ENCODE data around the gene RHO. TPM values are rescaled to one million over a fixed set of nuclear protein-coding genes. Genes with fewer than 3 reads are reported as not detected.

Gene RHO
- polyA plus RNA-seq, 1 of the 3 experiments (the other 2 are of a cell fraction): not detected

DNA sequence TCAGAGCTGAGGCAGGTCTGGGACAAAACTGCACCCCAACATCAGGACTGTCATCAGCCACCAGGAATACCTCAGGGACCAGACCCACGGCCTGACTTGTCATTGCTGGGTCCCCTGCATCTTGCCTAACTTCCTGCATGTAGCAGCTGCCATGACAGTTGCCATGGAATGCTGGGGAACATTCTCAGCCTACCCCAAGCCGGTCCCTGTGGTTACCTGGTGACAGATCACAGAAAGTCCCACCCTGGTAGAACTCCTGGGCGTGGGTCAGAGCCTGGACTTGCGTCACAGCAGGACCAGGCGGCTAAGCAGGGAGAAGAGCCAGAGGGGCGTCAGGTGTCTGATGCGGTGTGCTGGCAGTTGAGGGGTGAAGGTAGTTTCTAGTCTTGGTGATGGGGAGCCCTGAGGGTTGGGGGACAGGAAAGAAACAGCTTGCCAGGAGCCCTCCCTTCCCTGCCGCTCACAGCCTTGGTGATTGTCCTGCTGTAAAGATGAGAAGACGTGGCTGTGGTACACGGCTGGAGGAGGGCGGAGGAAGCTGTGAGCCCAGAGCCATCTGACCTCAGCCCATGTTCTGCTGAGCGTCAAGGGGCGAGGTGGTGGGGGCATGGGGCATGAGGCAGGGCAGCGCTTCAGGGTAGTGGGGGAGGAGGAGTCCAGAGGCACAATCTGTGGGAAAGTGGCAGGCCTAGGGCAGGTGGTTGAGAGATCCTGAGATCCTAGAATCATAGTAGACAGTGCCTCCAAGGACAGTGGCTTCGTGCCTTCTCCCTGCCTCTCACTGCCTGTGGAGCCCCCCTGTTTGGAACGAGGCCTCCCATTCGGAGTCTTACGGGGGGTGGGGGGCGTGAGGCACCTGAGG lies 19.9 kb downstream of the RHO start:
- CTCF ChIA-PET: interaction anchor here (2.1 kb wide), 1 partner anchor 58 kb away, joined by 4 read pairs; no protein-coding TSS in a partner anchor
- Histone ChIP-seq H3K4me2 (no peak overlapping the region), H3K27me3 (ENCODE audit: insufficient read depth) (no peaks in the 10 kb centered on the region), H2AFZ (ENCODE audit: low read depth) (no peak overlapping the region), H4K20me1 (ENCODE audit: insufficient read depth) (no peaks in the 10 kb centered on the region), H3K4me3 (ENCODE audit: low read depth in 2 of 2, low read length in 1 of 2) (no peak overlapping the region), H3F3A (replicated peaks; ENCODE audit: insufficient read depth) (no peaks in the 10 kb centered on the region), H3K36me3 (replicated peaks in 1 of 2; ENCODE audit: control insufficient read depth in 1 of 2, insufficient read depth in 2 of 2, low read length in 1 of 2) (no peaks in the 10 kb centered on the region), H3K27ac (ENCODE audit: low read depth in 2 of 2, low read length in 1 of 2) (no peak overlapping the region), H3K9me3 (no peaks in the 10 kb centered on the region), H3K9ac (no peak overlapping the region), H3K4me1 (ENCODE audit: control insufficient read depth in 1 of 2, insufficient read depth in 2 of 2, low read depth in 1 of 2, low read length in 1 of 2) (peaks cover 0 to 9% of the 10 kb centered on the region in 2 experiments; a peak in 1 of 4 replicates), H3K79me2 (ENCODE audit: insufficient read depth) (no peaks in the 10 kb centered on the region), H3K9me2 (no peaks in the 10 kb centered on the region)
- WGBS (ENCODE audit: low lambda C conversion rate): 87% methylated on average over 17 of the region's 19 CpGs
- POLR2A ChIA-PET: no interaction called here
- DNase-seq: no peak
- TF ChIP-seq TCF12 (IDR thresholded peaks at IDR 0.05) (no peak), FOSL2 (IDR thresholded peaks at IDR 0.05; ENCODE audit: borderline replicate concordance, low read depth) (no peak)

DNA sequence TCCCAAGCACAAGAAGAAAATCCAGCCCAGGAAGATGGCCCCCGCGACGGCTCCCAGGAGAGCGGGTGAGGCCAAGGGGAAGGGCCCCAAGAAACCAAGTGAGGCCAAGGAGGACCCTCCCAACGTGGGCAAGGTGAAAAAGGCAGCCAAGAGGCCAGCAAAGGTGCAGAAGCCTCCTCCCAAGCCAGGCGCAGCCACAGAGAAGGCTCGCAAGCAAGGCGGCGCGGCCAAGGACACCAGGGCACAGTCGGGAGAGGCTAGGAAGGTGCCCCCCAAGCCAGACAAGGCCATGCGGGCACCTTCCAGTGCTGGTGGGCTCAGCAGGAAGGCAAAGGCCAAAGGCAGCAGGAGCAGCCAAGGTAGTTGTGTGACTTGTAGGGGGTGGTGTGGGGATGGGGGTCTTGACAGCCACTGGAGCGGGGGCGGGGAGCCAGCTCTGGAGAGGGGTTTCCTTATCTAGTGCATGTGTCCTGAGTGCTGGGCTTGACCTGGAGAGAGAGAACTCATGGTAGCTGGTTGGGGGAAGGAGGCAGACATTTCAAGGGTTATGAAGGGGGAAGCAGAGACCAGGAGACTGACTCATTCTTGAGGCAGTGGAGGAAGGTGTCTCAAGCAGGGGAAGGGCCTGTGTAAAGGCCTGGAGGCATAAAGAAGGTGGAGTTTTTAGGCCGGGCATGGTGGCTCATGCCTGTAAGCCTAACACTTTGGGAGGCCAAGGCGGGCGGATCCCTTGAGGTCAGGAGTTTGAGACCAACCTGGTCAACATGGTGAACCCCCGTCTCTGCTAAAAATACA lies 20.8 kb downstream of the RHO start:
- no peak for DNase-seq

More for the DNA sequence above, 20.8 kb downstream of the RHO start:
- no peak overlapping the region for H3K4me3 ChIP-seq (ENCODE audit: low read depth in 2 of 2, low read length in 1 of 2)
- H3K4me2 ChIP-seq: no peak overlapping the region
- H3K36me3 ChIP-seq (replicated peaks in 1 of 2; ENCODE audit: control insufficient read depth in 1 of 2, insufficient read depth in 2 of 2, low read length in 1 of 2): no peaks in the 10 kb centered on the region
- H3F3A ChIP-seq (replicated peaks; ENCODE audit: insufficient read depth): no peaks in the 10 kb centered on the region
- 87% methylated on average over 12 of the region's 18 CpGs for WGBS (ENCODE audit: low lambda C conversion rate)
- no peaks in the 10 kb centered on the region for H3K9me2 ChIP-seq
- TF ChIP-seq, protein P1, sequence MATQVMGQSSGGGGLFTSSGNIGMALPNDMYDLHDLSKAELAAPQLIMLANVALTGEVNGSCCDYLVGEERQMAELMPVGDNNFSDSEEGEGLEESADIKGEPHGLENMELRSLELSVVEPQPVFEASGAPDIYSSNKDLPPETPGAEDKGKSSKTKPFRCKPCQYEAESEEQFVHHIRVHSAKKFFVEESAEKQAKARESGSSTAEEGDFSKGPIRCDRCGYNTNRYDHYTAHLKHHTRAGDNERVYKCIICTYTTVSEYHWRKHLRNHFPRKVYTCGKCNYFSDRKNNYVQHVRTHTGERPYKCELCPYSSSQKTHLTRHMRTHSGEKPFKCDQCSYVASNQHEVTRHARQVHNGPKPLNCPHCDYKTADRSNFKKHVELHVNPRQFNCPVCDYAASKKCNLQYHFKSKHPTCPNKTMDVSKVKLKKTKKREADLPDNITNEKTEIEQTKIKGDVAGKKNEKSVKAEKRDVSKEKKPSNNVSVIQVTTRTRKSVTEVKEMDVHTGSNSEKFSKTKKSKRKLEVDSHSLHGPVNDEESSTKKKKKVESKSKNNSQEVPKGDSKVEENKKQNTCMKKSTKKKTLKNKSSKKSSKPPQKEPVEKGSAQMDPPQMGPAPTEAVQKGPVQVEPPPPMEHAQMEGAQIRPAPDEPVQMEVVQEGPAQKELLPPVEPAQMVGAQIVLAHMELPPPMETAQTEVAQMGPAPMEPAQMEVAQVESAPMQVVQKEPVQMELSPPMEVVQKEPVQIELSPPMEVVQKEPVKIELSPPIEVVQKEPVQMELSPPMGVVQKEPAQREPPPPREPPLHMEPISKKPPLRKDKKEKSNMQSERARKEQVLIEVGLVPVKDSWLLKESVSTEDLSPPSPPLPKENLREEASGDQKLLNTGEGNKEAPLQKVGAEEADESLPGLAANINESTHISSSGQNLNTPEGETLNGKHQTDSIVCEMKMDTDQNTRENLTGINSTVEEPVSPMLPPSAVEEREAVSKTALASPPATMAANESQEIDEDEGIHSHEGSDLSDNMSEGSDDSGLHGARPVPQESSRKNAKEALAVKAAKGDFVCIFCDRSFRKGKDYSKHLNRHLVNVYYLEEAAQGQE (IDR thresholded peaks at IDR 0.05; ENCODE audit: low read depth, low read length): no peak
- TF ChIP-seq, protein P2, sequence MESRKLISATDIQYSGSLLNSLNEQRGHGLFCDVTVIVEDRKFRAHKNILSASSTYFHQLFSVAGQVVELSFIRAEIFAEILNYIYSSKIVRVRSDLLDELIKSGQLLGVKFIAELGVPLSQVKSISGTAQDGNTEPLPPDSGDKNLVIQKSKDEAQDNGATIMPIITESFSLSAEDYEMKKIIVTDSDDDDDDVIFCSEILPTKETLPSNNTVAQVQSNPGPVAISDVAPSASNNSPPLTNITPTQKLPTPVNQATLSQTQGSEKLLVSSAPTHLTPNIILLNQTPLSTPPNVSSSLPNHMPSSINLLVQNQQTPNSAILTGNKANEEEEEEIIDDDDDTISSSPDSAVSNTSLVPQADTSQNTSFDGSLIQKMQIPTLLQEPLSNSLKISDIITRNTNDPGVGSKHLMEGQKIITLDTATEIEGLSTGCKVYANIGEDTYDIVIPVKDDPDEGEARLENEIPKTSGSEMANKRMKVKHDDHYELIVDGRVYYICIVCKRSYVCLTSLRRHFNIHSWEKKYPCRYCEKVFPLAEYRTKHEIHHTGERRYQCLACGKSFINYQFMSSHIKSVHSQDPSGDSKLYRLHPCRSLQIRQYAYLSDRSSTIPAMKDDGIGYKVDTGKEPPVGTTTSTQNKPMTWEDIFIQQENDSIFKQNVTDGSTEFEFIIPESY (IDR thresholded peaks at IDR 0.05; ENCODE audit: borderline replicate concordance, low read depth): no peak
- TF ChIP-seq RCOR1 (IDR thresholded peaks at IDR 0.05; ENCODE audit: low read length) (no peak), TCF12 (IDR thresholded peaks at IDR 0.05) (no peak), POLR2AphosphoS5 (IDR thresholded peaks at IDR 0.05; ENCODE audit: low read depth, low read length) (no peak)
- no peaks in the 10 kb centered on the region for H3K27me3 ChIP-seq (ENCODE audit: insufficient read depth)
- no peaks in the 10 kb centered on the region for H3K79me2 ChIP-seq (ENCODE audit: insufficient read depth)
- ChIA-PET POLR2A (no interaction called here), CTCF (interaction anchor here (1.1 to 1.5 kb wide), 2 partner anchors 10 to 14 kb away, joined by 3 to 4 read pairs; no protein-coding TSS in a partner anchor)
- peaks cover 0 to 16% of the 10 kb centered on the region in 2 experiments; a peak in 3 of 4 replicates for H3K4me1 ChIP-seq (ENCODE audit: control insufficient read depth in 1 of 2, insufficient read depth in 2 of 2, low read depth in 1 of 2, low read length in 1 of 2)
- H3K27ac ChIP-seq (ENCODE audit: low read depth in 2 of 2, low read length in 1 of 2): no peak overlapping the region
- H2AFZ ChIP-seq (ENCODE audit: low read depth): peak overlapping the region; percentile 35; the same call in 1 of the 2 replicates
- no peaks in the 10 kb centered on the region for H4K20me1 ChIP-seq (ENCODE audit: insufficient read depth)
- H3K9me3 ChIP-seq: no peaks in the 10 kb centered on the region
- H3K9ac ChIP-seq: no peak overlapping the region
